Measurements from ENCODE around the gene TBX2.

TBX2 gene

DNA sequence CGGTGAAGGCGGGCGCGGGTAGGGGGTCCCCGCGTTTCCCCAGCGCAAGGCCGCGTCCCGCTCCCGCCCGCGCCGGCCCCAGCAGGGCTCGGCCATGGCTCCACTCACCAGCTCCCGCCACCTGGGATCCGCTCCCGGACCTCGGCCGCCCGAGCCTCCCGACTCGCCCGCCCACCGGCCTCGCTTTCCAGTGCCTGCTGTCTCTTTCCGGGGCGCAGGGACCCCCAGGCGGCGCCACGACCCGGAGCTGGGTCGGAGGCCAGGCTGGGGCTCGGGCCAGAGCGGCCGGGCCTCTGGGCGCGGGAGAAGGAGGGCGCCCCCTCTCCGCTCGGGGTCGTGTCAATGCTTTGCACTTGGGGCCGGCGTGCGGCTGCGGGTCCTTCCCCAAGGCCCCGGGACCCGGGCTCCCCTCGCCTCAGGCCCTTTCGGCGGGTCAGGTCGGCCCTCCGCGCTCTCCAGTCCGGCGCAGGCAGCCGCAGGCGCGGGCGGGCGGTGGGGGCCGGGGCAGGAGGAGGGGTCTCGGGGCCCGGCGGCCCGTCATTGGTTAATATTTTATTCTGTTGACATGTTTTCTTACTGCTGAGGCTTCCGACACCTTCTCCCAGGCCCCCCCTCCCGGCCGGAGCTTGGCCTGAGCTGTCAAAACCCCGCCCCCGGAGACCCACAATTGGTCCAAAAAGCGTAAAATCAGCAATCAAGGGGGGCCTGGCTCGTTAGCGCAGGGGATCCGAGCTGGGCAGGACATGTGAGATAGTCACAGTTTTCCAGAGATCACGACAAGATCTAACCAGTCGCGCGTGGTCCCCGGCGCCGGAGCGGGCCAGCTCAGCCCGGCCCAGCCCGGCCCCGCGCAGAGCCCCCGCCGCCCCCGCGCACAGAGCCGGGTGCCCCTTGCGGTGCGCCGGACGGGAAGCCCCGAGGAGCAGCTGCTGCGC is at the start of gene TBX2 (continued):
- TF ChIP-seq, protein P1, sequence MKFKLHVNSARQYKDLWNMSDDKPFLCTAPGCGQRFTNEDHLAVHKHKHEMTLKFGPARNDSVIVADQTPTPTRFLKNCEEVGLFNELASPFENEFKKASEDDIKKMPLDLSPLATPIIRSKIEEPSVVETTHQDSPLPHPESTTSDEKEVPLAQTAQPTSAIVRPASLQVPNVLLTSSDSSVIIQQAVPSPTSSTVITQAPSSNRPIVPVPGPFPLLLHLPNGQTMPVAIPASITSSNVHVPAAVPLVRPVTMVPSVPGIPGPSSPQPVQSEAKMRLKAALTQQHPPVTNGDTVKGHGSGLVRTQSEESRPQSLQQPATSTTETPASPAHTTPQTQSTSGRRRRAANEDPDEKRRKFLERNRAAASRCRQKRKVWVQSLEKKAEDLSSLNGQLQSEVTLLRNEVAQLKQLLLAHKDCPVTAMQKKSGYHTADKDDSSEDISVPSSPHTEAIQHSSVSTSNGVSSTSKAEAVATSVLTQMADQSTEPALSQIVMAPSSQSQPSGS (tag by site-specific recombination; IDR thresholded peaks at IDR 0.05; ENCODE audit: low read depth): no peak
- TF ChIP-seq ZNF560 (tag by site-specific recombination; IDR thresholded peaks at IDR 0.05; ENCODE audit: borderline replicate concordance) (no peak), ZNF600 (tag by site-specific recombination; IDR thresholded peaks at IDR 0.05) (peak; percentile 11; the same call in 1 of the 2 replicates), ZNF19 (tag by site-specific recombination; IDR thresholded peaks at IDR 0.05; ENCODE audit: low read depth) (no peak), OSR2 (tag by site-specific recombination; IDR thresholded peaks at IDR 0.05) (no peak), ZNF449 (tag by site-specific recombination; IDR thresholded peaks at IDR 0.05) (no peak), RBAK (tag by site-specific recombination; IDR thresholded peaks at IDR 0.05) (no peak), ZNF473 (tag by site-specific recombination; IDR thresholded peaks at IDR 0.05) (no peak), ZNF830 (tag by site-specific recombination; IDR thresholded peaks at IDR 0.05; ENCODE audit: low read depth) (no peak), ZNF514 (tag by site-specific recombination; IDR thresholded peaks at IDR 0.05) (no peak), ZNF571 (tag by site-specific recombination; IDR thresholded peaks at IDR 0.05) (no peak), KLF16 (tag by site-specific recombination; IDR thresholded peaks at IDR 0.05) (no peak), GLI4 (tag by site-specific recombination; IDR thresholded peaks at IDR 0.05) (no peak), ZNF248 (tag by site-specific recombination; IDR thresholded peaks at IDR 0.05) (no peak), KLF17 (tag by site-specific recombination; IDR thresholded peaks at IDR 0.05) (no peak), INSM2 (tag by site-specific recombination; IDR thresholded peaks at IDR 0.05) (no peak), ZNF350 (tag by site-specific recombination; IDR thresholded peaks at IDR 0.05) (no peak), ZNF777 (tag by site-specific recombination; IDR thresholded peaks at IDR 0.05; ENCODE audit: borderline replicate concordance) (no peak), GFI1B (tag by site-specific recombination; IDR thresholded peaks at IDR 0.05) (no peak), ZNF670 (tag by site-specific recombination; IDR thresholded peaks at IDR 0.05; ENCODE audit: low read depth) (no peak), KLF9 (tag by site-specific recombination; IDR thresholded peaks at IDR 0.05; ENCODE audit: low read depth) (peak; percentile 6; the same call in 1 of the 2 replicates), ZNF157 (tag by site-specific recombination; IDR thresholded peaks at IDR 0.05) (no peak), ZNF48 (tag by site-specific recombination; IDR thresholded peaks at IDR 0.05) (no peak), ZBTB11 (tag by site-specific recombination; conservative IDR thresholded peaks at IDR 0.05; ENCODE audit: low read depth) (peak; percentile 44; the same call in 1 of the 2 replicates), TRIM28 (IDR thresholded peaks at IDR 0.05; ENCODE audit: borderline replicate concordance, low read length) (no peak), ZBTB21 (tag by site-specific recombination; IDR thresholded peaks at IDR 0.05) (no peak), ZBTB20 (tag by site-specific recombination; IDR thresholded peaks at IDR 0.05) (peak; percentile 79), TCF7L2 (IDR thresholded peaks at IDR 0.05; ENCODE audit: borderline replicate concordance, low read depth, low read length) (no peak), HOXD13 (CRISPR knock-in tag; IDR thresholded peaks at IDR 0.05; ENCODE audit: borderline replicate concordance) (no peak), ZNF155 (tag by site-specific recombination; IDR thresholded peaks at IDR 0.05) (no peak)
